ENCODE measurements around the gene MAGI3. TPM values are rescaled to one million over a fixed set of nuclear protein-coding genes. Genes with fewer than 3 reads are reported as not detected.

MAGI3 gene
- total RNA-seq = 7.2 TPM
- long read RNA-seq, partial matches to known transcripts = 1 of 7 reads
- long read RNA-seq, other reads (novel, unspliced or antisense) = 6 of 7 reads

DNA sequence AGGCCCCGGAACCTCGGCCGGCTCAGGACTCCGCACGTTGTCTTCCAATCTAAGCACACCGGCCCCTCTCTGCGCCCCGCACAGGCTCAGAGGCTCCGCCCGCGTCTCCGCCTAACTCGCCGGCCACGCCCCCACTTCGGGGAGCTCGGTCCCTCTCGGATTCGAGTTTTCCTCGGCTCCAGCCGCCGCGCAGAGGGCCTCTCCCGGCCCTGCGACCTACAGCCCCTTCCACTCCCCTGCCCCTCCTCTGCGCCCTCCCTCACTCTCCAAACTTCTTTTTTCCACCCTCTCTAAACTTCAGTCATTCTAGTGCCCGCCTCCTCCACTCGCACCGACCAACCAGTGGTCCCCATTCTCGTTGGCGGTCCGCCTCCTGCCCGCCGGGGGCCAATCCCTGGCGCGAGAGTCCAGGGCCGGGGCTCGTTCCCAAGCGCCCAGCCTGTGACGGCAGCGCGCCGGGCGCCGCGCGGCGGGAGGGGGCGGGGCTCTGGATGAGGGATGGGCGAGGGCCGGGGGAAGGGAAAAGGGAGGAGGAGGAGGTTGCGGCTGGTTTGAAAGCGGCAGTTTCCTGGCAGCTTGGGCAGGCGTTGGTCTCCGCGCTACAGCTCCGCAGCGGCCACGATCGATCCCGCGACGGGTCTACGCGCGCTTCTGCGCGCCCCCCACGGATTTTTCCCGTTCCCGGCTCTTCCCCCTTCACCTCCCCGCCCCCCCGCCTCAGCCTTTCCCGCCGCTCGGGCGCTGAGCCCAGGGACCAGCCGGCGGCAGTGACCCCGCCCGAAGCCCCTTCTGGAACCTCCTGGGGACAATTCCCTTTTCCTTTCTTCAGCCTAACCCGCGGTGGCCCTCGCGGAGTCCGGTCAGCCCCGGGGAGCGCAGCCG is at the start of gene MAGI3:
Gene MAGI3, plus strand, starts transcription at position 563 of the 882 bp plus-strand sequence. CDS start 519 bp downstream, outside the sequence.
- DNase-seq (ENCODE audit: low spot score) = peak; percentile 99

GRCh38 chr1:113353580-113353979 is 36.7 kb upstream of the MAGI3 start:
- DNase-seq (ENCODE audit: low spot score) = no peak

DNA sequence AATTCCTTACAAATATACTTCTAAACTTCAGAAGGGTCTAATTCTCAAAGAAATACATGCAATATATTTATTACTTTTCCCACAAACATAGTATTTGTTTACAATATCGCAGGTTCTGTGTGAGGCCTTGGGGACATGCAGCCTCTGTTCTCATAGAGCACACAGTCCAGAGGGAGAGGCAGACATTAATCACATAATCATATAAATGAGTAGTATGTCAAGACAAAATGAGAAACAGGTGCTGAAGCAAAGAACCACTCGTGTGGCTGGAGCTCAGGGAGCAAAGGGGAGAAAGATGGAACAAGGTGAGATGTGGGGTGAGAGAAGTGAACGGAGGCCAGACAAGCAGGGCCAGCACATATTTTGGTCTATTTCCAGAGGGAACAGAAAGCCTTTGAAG is 26.4 kb upstream of the MAGI3 start:
- no peak for DNase-seq (ENCODE audit: low spot score)

GRCh38 chr1:113369040-113369439 is 21.3 kb upstream of the MAGI3 start:
- no peak for DNase-seq (ENCODE audit: low spot score)

GRCh38 chr1:113369699-113370098 is 20.6 kb upstream of the MAGI3 start:
- no peak for DNase-seq (ENCODE audit: low spot score)

DNA sequence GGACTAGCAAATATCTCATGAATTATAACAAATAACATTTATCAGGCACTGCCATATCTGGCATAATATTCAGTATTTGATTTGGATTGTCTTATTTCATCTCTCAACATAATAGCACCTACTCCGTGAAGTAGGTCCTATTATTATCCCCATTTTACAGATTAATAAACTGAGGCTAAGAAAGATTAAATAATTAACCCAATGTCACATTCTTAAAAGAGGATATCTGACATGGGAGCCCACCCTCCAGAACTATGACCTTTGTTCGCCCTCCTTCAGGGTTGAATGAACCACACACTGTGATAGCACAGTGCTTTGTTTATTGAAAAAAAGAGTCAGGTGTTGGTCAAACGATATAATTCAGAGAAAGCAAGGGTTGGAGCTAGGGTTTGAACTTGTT is 19.4 kb upstream of the MAGI3 start:
- no peak for DNase-seq (ENCODE audit: low spot score)

- DNase-seq (ENCODE audit: low spot score) = no peak
These were observed 17.8 kb upstream of the MAGI3 start for GRCh38 chr1:113372546-113372945.

GRCh38 chr1:113373644-113374043 is 16.7 kb upstream of the MAGI3 start:
- no peak for DNase-seq (ENCODE audit: low spot score)

GRCh38 chr1:113375878-113376277 is 14.4 kb upstream of the MAGI3 start:
- DNase-seq (ENCODE audit: low spot score) = no peak

- no peak for DNase-seq (ENCODE audit: low spot score)
These were observed 10.2 kb upstream of the MAGI3 start for GRCh38 chr1:113380075-113380474.

DNA sequence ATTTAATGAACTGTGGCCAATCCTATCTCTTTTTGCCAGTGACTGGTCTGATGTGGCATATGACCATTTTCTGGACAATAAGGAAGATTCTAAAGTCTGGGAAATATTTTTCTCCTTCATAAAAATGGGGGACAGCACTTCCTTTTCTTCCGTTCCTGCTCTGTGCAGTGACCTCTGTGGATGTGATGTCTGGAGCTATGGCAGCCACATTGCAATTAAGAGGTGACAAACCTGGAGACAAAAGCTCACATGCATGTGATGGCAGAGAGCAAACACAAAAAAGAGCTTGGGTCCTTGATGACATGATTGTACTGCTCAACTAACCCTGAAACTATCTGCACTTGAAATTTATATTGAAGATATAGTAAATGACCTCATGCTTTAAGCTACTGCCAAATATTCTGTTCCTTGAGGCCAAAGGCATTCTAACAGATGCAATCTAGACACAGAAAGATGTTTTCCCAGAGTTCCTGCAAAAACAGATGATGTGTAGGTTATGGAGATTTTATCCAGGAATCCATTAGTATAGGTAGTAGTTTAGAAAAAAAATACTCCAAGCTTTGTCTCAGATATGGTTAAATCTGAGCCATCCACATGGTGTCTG is 2.2 kb upstream of the MAGI3 start:
- DNase-seq (ENCODE audit: low spot score) = no peak

GRCh38 chr1:113388621-113389358 is 1.5 kb upstream of the MAGI3 start:
- no peak for DNase-seq (ENCODE audit: low spot score)

DNA sequence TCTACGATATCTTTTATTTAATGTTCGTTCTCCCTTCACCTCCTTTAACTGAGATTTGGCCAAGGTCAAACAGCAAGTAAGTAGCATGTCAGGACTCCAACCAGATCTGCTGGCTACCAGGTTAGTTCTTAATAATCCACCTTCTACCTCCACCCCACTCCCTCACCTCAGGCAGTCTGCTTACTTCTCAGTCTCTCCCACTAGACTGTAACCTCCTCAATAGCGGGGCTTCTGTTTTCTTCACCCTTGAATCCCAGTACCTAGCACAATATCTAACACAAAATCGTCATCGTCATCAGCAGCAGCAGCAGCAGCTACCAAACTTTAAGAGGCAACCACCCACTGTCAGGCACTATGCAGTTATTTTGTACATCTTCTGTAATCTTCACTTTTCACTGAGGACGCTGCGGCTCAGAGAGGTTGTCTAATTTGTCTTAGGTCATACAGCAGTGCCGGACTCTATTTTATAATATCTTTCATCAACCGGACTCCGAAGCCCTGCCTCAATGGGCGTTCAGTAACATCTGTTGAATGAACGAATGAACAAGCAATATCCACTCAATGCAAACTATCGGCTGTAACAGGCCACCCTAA is 859 bp upstream of the MAGI3 start:
- no peak for DNase-seq (ENCODE audit: low spot score)

DNA sequence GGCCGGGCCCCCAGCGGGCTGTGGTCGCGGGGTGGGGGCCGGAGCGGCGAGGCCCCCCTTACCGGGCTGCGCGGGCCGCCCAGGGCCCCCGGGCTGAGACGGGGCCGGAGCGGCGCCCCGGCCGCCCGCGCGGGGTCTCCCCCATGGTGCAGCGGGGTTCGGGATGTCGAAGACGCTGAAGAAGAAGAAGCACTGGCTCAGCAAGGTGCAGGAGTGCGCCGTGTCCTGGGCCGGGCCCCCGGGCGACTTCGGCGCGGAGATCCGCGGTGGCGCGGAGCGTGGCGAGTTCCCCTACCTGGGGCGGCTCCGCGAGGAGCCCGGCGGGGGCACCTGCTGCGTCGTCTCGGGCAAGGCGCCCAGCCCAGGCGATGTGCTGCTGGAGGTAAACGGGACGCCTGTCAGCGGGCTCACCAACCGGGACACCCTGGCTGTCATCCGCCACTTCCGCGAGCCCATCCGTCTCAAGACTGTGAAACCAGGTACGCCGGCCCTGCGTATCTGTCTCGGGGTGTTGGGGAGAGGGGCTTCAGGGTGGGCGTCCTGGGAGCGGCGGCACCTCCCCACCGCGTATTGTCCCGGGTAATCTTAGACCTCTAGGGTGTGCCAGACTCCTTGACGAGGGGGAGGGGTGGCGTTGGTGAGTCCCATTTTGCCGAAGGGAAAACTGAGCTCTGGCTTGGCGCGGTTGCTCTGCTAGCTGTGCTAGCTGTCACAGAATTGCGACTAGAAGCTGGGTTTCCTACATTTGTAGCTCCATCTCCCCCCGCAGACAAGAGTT is 745 bp downstream of the MAGI3 start:
- peak; percentile 90 for DNase-seq (ENCODE audit: low spot score)

DNA sequence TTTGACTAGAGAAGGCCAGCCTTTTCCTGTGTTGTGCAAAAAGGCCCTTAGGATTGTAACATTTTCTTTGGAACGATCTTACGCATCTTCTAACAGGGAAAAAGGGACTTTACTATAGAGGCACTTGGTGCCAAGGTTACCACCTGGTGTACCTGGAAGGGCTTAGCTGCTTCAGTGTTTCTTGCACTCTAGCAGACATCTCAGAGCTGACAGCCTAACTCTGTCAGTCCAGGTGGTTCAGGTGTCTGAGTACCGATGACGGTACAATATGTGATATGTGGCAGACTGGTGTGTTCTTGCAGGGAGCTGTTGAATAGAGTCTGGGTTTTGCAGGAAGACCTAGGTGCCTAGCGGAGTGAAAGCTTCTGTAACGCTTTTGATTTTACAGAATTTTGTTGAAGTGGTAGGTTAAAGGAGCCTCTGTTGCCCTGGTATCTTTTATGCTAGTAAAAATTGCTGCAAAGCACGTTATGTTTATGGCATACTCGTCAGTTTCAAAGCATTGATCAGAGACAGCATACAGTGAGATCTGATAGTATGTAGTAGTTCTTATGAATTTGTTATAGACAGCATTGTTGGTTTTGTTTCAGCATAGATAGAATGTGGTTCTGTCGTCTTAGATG is 1.4 kb downstream of the MAGI3 start:
- DNase-seq (ENCODE audit: low spot score) = no peak

- no peak for DNase-seq (ENCODE audit: low spot score)
These were observed 2.3 kb downstream of the MAGI3 start for GRCh38 chr1:113392541-113393128.

DNA sequence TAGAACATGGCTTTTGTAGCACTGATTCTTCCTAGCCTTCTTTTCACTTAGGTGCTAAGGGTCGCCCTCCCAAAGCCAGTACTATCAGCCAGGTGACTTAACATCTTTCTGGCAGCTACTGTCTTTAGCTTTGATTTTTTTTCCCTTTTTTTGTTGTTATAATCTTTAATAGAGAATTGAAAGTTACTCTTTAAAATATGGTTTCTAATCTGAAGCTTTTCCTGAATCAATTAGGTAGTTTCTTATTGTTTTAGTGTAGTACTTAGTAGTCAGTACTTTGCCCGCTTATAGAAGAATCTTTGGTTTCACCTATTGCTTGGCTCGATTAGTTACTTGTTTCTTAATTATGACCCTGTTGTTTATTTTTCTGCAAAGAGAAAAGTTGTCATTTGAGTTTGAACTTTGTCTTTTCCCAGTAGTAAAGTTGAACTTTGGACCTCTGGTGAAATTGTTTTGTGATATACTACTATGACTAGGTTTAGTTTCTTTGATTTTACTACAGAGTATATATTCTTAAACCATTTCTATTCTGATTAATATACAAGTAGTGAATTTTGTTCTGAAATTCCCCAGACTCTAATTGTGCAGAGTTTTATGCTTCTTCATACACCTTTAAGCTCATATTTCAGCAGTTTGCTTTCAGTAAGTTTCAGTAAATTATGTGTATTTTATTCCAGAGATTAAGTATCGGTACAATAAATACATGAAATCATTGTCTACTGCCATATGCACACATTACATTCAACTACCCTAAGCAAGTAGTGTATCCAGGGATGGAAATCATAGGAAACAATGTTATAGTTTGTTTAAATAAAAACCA is 3.9 kb downstream of the MAGI3 start:
- DNase-seq (ENCODE audit: low spot score) = no peak

- DNase-seq (ENCODE audit: low spot score) = no peak
These were observed 4.5 kb downstream of the MAGI3 start for GRCh38 chr1:113394863-113395259.

- DNase-seq (ENCODE audit: low spot score) = no peak
These were observed 5.8 kb downstream of the MAGI3 start for GRCh38 chr1:113396102-113396501.
